NCI-H1105 (cell line): ENCODE measurements around the gene PSMD7.
"Not testable (repeated sequence)": the region's sequence is repeated elsewhere in the genome, so short reads cannot be mapped to it uniquely, and the experiment has no call there.

Experiments used
- DNase-seq: peaks from one replicate; lab custom pipeline; 2025; lab: John Stamatoyannopoulos, UW

PSMD7 gene

GRCh38 chr16:74297145-74297665, 591 bp downstream of the PSMD7 start:
- no peak for DNase-seq

DNA sequence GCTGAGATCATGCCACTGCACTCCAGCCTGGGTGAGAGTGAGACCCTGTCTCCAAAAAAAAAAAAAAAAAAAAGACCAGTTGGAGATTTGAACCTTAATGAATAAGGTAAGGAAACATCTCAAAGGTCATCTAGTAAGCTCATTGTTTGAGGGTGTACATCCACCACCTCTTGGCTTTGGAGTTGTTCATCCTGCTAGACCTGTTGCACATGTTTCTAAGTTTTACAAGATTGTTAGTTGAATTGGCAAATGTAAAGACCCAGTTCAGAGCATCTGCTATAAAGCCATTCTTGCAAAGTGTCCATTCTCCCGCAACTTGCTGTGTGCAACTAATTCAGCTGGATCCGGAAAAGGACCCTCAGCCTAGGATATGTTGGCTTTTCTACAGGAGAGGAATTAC, 1.5 kb downstream of the PSMD7 start:
- no peak for DNase-seq

GRCh38 chr16:74302341-74302740, 5.7 kb downstream of the PSMD7 start:
- DNase-seq, result no peak

DNA sequence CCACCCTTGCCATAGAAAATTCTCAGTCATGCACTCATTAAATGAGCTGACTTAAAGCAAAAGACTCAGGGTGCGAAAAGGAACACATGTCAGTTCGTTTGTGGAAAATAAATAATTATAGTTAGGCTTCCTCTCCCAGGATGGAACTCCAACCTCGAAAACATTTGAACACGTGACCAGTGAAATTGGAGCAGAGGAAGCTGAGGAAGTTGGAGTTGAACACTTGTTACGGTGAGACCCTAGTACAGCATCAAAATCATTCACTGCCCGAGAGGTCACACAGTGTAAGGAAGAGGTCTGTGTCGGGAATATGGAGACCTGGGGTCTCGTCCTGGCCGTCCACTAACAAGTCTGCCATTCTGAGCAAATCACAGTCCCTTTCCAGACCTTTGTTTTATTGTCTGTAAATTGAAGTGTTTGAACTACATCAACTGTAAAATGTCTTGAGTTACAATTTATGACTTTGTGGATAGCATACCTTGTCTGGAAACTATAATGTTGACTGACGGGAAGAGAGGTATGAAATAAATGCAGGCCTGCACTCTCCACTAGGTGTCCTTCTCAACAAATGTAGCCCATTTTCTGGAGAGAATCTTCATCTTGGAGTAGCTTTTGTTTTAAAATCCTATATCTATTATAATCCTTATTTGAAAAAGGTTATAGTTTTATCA, 7.7 kb downstream of the PSMD7 start:
- no peak for DNase-seq

DNA sequence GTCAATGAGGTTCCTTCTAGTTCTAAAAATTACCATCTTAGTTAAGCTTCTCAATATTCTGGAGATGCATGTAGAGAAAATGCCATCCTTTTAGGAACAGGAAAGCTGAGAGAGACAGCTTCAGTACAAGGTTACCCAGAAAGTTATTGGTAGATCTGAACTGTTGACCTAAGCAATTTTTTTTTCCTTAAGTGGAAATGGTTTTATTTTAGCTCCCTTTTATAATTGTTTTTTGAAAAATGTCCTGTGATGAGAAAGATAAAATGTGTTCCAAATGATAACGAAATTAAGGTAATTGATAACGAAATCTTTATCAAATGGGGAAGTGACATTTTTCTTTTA, 8.2 kb downstream of the PSMD7 start:
- no peak for DNase-seq

GRCh38 chr16:74305281-74305680, 8.7 kb downstream of the PSMD7 start:
- DNase-seq, result no peak

GRCh38 chr16:74305978-74306784, 9.6 kb downstream of the PSMD7 start:
- DNase-seq, result no peak

DNA sequence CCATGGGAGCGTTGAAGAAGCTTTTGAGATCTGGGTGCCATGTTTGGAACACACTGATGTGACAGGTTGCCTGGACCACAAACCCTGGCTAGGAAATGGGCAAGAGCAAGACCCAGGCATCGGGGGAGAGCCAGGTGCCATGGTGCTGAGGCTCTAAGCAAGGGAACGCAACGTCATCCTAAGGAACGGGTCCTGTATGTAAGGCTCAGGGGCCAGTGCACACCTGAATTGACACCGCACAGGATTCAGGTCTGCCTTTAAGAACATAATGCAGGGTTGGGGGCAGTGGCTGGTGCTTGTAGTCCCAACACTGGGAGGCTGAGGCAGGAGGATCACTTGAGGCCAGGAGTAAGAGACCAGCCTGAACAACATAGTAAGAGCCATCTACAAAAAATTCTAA, 10.8 kb downstream of the PSMD7 start:
- DNase-seq, result no peak

- peak; percentile 12 for DNase-seq
Measured at GRCh38 chr16:74309789-74310781, 13.5 kb downstream of the PSMD7 start.

DNA sequence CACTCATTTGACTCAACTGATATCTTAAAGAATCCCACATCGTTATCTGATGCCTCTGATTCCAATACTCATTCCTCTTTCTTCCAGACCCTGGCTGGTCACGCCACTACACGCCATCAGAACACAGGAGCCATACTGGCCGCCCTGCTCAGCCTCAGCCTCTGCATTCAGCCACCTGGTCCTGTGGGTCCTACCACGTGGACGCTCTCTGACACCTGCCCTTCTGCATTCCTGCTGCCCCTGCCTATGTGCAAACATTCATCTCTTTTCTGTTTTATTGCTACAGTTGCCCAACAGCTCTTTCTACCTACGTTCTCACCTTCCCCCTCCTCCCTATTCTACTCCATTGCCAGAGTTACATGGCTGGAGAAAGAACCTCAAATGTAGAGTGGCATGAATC, 18.4 kb downstream of the PSMD7 start:
- no peak for DNase-seq

GRCh38 chr16:74320707-74321106, 24.1 kb downstream of the PSMD7 start:
- DNase-seq, result peak; percentile 9

DNA sequence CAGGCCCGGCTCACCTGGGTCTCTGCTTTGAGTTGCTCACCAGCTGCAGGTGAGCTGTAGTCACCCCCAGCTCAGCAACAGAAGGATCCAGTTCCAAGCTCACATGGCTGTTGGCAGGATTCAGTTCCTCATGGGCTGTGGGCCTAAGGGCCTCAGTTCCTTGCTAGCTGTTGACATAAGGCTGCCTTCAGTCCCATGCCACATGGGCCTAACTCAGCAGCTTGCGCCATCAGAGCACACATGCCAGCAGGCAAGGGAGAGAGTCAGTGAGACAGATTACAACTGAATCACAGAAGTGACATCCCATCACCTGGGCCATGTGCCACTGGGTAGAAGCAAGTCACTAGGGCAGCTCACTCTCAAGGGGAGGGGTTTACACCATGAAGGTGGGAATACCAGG, 24.7 kb downstream of the PSMD7 start:
- no peak for DNase-seq

GRCh38 chr16:74322301-74322710, 25.7 kb downstream of the PSMD7 start:
- DNase-seq, result no peak

DNA sequence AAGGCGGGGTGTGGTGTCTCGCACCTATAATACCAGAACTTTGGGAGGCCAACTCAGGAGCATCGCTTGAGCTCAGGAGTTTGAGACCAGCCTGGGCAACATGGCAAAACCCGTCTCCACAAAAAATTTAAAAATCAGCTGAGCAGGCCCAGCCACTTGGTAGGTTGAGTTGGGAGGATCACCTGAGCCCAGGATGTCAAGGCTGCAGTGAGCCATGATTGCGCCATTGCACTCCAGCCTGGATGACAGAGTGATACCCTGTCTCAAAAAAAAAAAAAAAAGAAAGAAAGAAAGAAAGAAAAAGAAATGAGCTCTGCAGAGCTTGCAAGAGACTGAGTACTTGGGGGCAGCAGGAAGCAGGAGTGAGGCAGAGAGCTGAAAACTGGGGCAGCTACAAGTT, 28.2 kb downstream of the PSMD7 start:
- not testable (repeated sequence) for DNase-seq

DNA sequence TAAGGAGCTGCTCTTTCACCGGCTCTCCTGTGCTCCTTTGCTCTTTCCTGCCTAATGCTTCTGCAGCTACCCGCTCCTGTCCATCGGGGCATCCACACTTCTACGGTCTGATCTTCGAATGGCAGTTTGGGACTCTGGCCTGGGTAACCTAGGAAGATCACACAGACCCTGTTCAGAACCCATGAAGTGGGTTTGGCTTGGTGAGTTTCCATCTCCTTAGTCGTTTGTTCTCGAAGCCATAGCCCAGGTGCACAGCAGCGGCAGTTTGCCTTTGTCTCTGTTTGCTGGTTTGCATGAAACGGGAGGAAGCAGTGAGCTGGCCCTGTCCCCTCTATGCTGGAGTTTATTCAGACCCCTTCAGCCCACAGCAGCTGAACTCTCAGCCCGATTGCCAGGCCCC, 29.0 kb downstream of the PSMD7 start:
- DNase-seq, result no peak

DNA sequence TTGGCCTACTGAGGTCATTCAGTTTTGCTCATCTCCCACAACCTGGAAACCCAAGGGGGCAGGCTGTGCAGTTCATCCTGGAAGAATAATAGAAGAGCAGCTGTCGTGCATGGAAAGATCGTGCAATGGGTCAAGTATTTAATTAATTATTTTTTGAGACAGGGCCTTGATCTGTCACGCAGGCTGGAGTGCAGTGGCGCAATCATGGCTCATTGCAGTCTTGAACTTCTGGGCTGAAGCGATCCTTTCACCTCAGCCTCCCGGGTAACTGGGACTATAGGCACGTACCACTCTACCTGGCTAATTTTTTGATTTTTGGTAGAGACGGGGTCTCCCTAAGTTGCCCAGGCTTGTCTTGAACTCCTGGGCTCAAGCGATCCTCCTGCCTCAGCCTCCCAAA, 31.7 kb downstream of the PSMD7 start:
- not testable (repeated sequence) for DNase-seq

DNA sequence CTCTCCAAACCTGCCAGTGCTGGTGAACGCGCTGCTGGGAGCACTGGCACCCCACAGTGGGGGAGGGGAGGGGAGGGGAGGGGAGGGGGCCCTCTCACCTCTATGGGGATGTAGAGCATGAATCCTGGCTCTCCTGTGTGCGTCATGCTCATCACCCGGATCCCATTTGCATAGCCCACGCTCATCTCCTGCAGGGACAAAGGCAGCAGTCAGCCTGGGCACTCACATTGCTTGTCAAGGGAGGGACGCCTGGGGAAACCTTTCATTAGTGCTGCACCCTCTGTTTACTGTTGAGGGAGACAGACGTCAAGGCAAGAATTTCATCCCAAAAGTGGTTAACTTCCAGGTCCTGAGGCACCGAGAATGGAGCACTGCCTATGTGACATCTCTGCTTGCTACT, 35.9 kb downstream of the PSMD7 start:
- DNase-seq, result not testable (repeated sequence)

DNA sequence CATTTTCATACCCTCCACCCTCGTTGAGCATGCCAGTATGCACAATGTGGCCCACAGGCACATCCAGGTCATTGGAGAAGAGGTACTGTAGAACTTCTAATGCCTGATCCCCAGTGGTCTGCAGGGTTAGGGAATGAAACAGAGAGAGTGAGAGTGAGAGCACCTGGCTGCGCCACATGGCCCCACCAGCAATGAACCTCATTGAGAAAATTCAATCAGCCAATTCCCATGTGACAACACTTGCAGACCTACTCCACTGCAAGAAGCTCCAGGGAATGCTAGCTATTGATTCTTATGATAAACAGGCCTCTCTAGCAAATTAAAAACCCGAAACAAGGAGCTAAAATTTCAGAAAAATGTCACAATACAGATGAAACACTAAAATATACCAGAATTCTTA, 40.9 kb downstream of the PSMD7 start:
- not testable (repeated sequence) for DNase-seq

DNA sequence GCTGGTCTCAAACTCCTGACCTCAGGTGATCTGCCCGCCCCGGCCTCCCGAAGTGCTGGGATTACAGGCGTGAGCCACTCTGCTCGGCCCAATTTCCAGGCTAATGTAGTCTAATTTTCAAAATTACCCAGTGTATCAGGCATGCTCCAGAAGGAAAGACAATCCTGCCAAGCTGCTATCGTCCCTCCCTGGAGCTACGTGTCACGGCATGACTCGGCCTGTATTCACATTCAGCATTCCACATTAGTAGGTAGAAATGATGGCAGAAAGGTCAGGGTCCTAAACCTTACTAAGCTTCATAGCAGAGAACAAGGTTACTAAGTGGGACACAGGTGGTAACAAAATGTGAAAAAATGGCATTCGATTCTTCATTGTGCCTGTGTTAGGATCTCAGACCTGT, 42.6 kb downstream of the PSMD7 start:
- not testable (repeated sequence) for DNase-seq

- not testable (repeated sequence) for DNase-seq
Measured at GRCh38 chr16:74353038-74353437, 56.4 kb downstream of the PSMD7 start.
